ENCODE data around the gene ANAPC7.
A peak's percentile ranks its signal among the peaks of the same experiment; 100 is the strongest.
"Not testable (repeated sequence)": the region's sequence is repeated elsewhere in the genome, so short reads cannot be mapped to it uniquely, and the experiment has no call there.

Gene ANAPC7

GRCh38 chr12:110348431-110349059 is 55.0 kb downstream of the ANAPC7 start:
- no peak for DNase-seq

- DNase-seq = no peak
Measured at GRCh38 chr12:110347767-110348166, 55.7 kb downstream of the ANAPC7 start.

- no peak for DNase-seq
Measured at GRCh38 chr12:110345963-110346362, 57.5 kb downstream of the ANAPC7 start.

- peak in 1 of 2 donors; percentile 9 for DNase-seq
Measured at GRCh38 chr12:110345176-110345661, 58.3 kb downstream of the ANAPC7 start.

- no peak for DNase-seq
Measured at GRCh38 chr12:110344657-110345056, 58.9 kb downstream of the ANAPC7 start.

- DNase-seq = no peak
Measured at GRCh38 chr12:110343736-110344555, 59.6 kb downstream of the ANAPC7 start.

- DNase-seq = no peak
Measured at GRCh38 chr12:110343114-110343513, 60.4 kb downstream of the ANAPC7 start.

GRCh38 chr12:110342157-110342556 is 61.4 kb downstream of the ANAPC7 start:
- DNase-seq = no peak

- DNase-seq = no peak
Measured at GRCh38 chr12:110340706-110341105, 62.8 kb downstream of the ANAPC7 start.

- not testable (repeated sequence) for DNase-seq
Measured at GRCh38 chr12:110340261-110340660, 63.2 kb downstream of the ANAPC7 start.

- no peak for DNase-seq
Measured at GRCh38 chr12:110339184-110339952, 64.1 kb downstream of the ANAPC7 start.

GRCh38 chr12:110338754-110339153 is 64.8 kb downstream of the ANAPC7 start:
- DNase-seq = no peak

GRCh38 chr12:110337912-110338710 is 65.4 kb downstream of the ANAPC7 start:
- DNase-seq = no peak

- DNase-seq = no peak
Measured at GRCh38 chr12:110335481-110336045, 67.9 kb downstream of the ANAPC7 start.

GRCh38 chr12:110333201-110333600 is 70.3 kb downstream of the ANAPC7 start:
- no peak for DNase-seq

- no peak for DNase-seq
Measured at GRCh38 chr12:110330544-110330943, 73.0 kb downstream of the ANAPC7 start.

- no peak for DNase-seq
Measured at GRCh38 chr12:110330124-110330523, 73.4 kb downstream of the ANAPC7 start.

GRCh38 chr12:110329710-110330109 is 73.8 kb downstream of the ANAPC7 start:
- DNase-seq = no peak
